Measurements from ENCODE around the gene NXPH1.

Gene NXPH1

DNA sequence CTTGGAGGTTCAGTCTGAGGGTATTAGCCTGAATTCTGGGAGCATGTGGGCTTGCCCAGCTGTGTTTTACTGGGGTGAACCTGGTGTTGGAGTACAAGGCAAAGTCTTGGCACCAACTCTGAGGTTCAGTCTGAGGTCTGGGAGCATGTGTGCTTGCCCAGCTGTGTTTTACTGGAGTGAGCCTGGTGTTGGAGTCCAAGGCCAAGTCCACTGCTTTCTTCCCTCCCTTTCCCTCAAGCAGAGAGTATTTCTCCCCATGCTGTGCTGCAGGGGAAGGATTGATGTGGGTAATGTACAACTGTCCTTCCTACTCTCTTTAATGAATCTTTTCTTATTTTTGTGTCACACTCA, 236.1 kb downstream of the NXPH1 start:
- TF ChIP-seq CTCF (IDR thresholded peaks at IDR 0.05; ENCODE audit: extremely low read depth, insufficient read depth, missing control alignments) = no peak
- DNase-seq (ENCODE audit: low spot score) = no peak
- in situ Hi-C loops (cut with MboI; ENCODE audit: low pct_unique_long_range_greater_than_20kb, low sequenced_read_pairs, unreplicated experiment) = no loop called here

- DNase-seq (ENCODE audit: low spot score) = no peak
- TF ChIP-seq CTCF (IDR thresholded peaks at IDR 0.05; ENCODE audit: extremely low read depth, insufficient read depth, missing control alignments) = no peak
- in situ Hi-C loops (cut with MboI; ENCODE audit: low pct_unique_long_range_greater_than_20kb, low sequenced_read_pairs, unreplicated experiment) = no loop called here
These were observed 251.0 kb downstream of the NXPH1 start for GRCh38 chr7:8684426-8684825.

DNA sequence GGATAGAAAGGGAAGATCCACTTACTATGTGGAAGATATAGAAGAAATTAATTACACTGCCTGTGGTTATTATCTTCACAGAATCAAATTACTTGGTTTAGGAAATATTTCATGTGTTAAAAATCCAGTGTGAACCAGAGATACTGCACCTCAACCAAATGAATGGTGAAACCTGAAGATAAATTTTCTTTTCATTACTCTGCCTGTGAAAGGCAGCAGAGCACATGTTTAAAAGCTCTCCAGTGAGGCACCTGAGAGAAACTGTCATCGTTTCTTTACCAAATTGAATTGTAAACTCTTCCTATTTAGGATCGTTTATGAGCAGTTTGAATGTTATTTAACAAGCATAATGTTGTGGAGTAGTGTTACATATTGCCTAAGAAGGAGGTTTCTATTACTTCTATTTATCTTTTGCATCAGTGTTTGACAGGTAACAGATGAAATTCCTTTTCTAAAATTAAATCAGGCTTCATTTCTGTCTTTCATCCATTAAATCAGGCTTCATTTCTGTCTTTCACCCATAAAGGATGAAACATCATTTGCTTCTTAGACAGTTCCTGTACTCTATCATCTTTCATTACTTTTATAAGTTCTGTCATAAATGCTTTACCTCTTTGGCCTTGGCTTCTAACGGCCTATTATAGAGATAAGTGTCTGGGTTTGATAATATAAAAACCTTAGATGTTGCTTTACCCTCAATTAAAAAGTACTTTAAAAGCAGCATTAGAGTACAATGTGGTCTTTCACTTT, 266.6 kb downstream of the NXPH1 start:
- in situ Hi-C loops (cut with MboI; ENCODE audit: low pct_unique_long_range_greater_than_20kb, low sequenced_read_pairs, unreplicated experiment) = loop anchor here (25.0 kb wide), 1 partner anchor 263 kb away; the partner anchor contains the start of gene NXPH1
- TF ChIP-seq CTCF (IDR thresholded peaks at IDR 0.05; ENCODE audit: extremely low read depth, insufficient read depth, missing control alignments) = no peak
- DNase-seq (ENCODE audit: low spot score) = no peak

DNA sequence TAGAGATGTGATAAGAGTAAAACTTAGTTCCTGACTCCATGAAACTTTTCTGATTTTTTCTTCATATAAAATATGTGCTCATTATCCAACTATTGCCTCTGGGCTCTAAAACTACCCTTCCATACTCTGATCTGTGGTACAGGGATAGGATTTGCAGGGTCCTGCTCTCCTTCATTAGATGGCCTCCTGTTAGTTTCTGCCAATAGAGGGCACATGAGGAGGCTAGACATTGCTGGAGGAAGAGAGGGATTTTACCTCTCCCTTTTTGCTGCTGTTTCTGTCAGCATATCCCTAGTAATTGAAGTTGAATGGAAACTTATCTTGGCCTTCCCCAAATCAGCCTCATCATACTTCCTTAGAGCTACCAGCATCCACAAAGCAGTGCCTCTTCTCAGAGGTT, 269.4 kb downstream of the NXPH1 start:
- in situ Hi-C loops (cut with MboI; ENCODE audit: low pct_unique_long_range_greater_than_20kb, low sequenced_read_pairs, unreplicated experiment) = loop anchor here (25.0 kb wide), 1 partner anchor 266 kb away; the partner anchor contains the start of gene NXPH1
- DNase-seq (ENCODE audit: low spot score) = no peak
- TF ChIP-seq CTCF (IDR thresholded peaks at IDR 0.05; ENCODE audit: extremely low read depth, insufficient read depth, missing control alignments) = no peak

DNA sequence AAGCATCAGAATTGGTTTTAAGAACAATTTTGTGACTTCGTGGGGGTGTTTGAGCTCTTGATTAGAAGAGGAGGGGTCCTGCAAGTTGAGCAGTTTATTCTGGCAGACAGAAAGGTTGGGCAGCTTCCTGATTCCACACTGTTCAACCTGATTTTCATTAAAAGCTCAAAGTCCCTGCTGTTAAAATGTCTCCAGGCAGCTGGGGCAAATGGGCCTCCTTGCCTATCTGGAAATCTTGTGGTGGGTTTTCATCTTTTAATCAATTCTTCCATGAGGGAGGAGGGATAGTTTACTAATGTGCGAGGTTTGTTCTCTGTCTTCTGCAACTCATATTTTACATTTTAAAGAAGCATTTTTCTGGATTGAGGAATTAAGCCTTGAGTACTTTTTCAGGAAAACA, 276.7 kb downstream of the NXPH1 start:
- in situ Hi-C loops (cut with MboI; ENCODE audit: low pct_unique_long_range_greater_than_20kb, low sequenced_read_pairs, unreplicated experiment) = loop anchor here (25.0 kb wide), 1 partner anchor 273 kb away; the partner anchor contains the start of gene NXPH1
- DNase-seq (ENCODE audit: low spot score) = no peak

DNA sequence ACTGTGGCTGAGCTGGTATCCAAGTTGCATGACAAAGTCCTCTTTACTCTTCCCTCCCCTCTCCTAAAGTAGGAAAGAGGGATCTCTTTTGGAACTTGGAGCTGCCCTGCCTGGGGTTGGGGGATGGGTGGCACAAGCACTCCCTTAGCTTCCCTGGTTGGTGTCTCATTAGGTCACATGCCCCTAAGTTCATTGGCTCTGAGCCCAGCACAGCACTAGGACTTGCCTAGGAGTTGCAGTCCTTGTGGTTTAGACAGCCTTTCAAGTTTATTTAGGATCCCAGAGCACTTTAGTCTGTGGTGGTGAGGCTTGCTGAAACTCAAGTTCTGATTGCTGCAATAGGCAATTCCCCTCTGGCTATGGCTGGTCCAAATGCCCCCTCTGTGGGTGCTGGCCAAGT, 281.4 kb downstream of the NXPH1 start:
- DNase-seq (ENCODE audit: low spot score) = no peak
- no peak for TF ChIP-seq CTCF (IDR thresholded peaks at IDR 0.05; ENCODE audit: extremely low read depth, insufficient read depth, missing control alignments)
- in situ Hi-C loops (cut with MboI; ENCODE audit: low pct_unique_long_range_greater_than_20kb, low sequenced_read_pairs, unreplicated experiment) = loop anchor here (25.0 kb wide), 1 partner anchor 277 kb away; the partner anchor contains the start of gene NXPH1

More for the DNA sequence above, 276.7 kb downstream of the NXPH1 start:
- no peak for TF ChIP-seq CTCF (IDR thresholded peaks at IDR 0.05; ENCODE audit: extremely low read depth, insufficient read depth, missing control alignments)

Measured in GM13977 (cell line).